Activated B cell treated with CpG ODN at 0.5 μM for 24 hours (primary cell): ENCODE data around the gene FAM171A2. TPM values are rescaled to one million over a fixed set of nuclear protein-coding genes. Genes with fewer than 3 reads are reported as not detected.

Experiments
- ATAC-seq: fragments of 200-7000 bp; cut with Tn5 transposase; one replicate; pipeline ENCODE4 v1.10.0; 2021; ENCODE audit warnings: low read depth, mild to moderate bottlenecking, moderate library complexity
- CTCF ChIA-PET: fragments of 350-600 bp; sonication (Branson Sonifier 250); formaldehyde crosslinking; loops from one replicate; lab custom pipeline; 2021; ENCODE audit warnings: antibody characterized with exemption; lab: Charles Lee
- POLR2A ChIA-PET: fragments of 350-600 bp; sonication (Branson Sonifier 250); formaldehyde crosslinking; loops from one replicate; lab custom pipeline; 2021; ENCODE audit warnings: antibody characterized with exemption; lab: Charles Lee
- DNase-seq: peaks from one replicate; pipeline ENCODE4 v3.0.0; 2022
- H3K27ac Mint-ChIP-seq: one replicate; pipeline ENCODE4 v1.8.0; 2020; ENCODE audit warnings: mixed read lengths
- H3K27me3 Mint-ChIP-seq: one replicate; pipeline ENCODE4 v1.8.0; 2021; ENCODE audit warnings: mixed read lengths
- H3K36me3 Mint-ChIP-seq: one replicate; pipeline ENCODE4 v1.8.0; 2021; ENCODE audit warnings: low read depth, mixed read lengths
- H3K4me1 Mint-ChIP-seq: one replicate; pipeline ENCODE4 v1.8.0; 2021; ENCODE audit warnings: mixed read lengths
- H3K4me3 Mint-ChIP-seq: one replicate; pipeline ENCODE4 v1.8.0; 2020; ENCODE audit warnings: mild to moderate bottlenecking, mixed read lengths
- H3K9me3 Mint-ChIP-seq: one replicate; pipeline ENCODE4 v1.8.0; 2020; ENCODE audit warnings: mixed read lengths
- intact Hi-C: fragments of 100-400 bp; cut with micrococcal nuclease; formaldehyde crosslinking; loops from one replicate; pipeline ENCODE4 v1.15.1; 2024
- total RNA-seq: library from RNA; stranded (reverse); gene quantifications from 2 replicates; pipeline ENCODE4 v1.2.3, GENCODE V29; 2022
- TF ChIP-seq, protein P1 (sequence below): fragments of 200-600 bp; IDR thresholded peaks from one replicate; pipeline ENCODE4 v1.8.0; 2022; ENCODE audit warnings: antibody characterized with exemption, mild to moderate bottlenecking

FAM171A2 gene
- total RNA-seq, 1 donor from 2014 or later = 0.75 TPM

DNA sequence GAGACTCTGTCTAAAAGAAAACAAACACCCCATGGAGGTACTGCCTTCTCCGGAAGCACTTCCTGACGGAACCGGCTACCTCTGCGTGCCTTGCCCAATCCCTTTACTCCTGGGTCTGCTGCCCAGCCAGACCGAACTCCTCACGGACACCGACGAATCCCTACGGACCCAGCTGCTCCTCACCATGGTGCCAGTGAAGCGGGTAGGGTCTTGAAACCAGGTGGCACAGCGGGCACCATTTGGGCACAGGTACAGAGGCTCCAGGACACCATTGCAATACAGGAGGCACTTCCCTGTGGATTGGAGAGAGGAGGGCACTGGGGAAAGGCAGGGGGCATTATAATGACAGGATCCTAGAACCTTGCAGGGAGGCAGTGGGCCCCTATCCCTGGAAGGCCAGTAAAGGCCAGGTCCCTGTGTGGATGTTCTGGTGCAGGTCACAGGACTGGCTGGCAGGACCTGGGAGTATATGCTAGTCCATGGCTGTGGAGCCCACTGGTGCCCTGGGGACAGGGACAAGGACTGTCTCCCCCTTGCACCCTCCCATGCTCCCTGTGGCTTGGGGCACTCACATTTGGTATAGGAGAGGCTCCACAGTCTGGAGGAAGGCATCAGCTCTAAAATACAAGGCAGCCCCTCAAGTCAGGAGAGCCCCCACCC is 41.3 kb downstream of the FAM171A2 start:
- ChIA-PET CTCF (no interaction called here), POLR2A (interaction anchor here (0.5 to 11.6 kb wide), 2 partner anchors 97 to 104 kb away, joined by 6 to 237 read pairs; partner anchors contain the start of gene UBTF)
- Mint-ChIP-seq H3K27me3 (peaks cover 4% of the 10 kb centered on the region), H3K27ac (no peak overlapping the region), H3K9me3 (peaks cover 2% of the 10 kb centered on the region), H3K4me3 (peak overlapping the region; percentile 52), H3K36me3 (peaks cover 40% of the 10 kb centered on the region), H3K4me1 (peaks cover 28% of the 10 kb centered on the region)
- no peak for DNase-seq
- no peak for ATAC-seq
- intact Hi-C loops = no loop called here
- TF ChIP-seq, protein P1, sequence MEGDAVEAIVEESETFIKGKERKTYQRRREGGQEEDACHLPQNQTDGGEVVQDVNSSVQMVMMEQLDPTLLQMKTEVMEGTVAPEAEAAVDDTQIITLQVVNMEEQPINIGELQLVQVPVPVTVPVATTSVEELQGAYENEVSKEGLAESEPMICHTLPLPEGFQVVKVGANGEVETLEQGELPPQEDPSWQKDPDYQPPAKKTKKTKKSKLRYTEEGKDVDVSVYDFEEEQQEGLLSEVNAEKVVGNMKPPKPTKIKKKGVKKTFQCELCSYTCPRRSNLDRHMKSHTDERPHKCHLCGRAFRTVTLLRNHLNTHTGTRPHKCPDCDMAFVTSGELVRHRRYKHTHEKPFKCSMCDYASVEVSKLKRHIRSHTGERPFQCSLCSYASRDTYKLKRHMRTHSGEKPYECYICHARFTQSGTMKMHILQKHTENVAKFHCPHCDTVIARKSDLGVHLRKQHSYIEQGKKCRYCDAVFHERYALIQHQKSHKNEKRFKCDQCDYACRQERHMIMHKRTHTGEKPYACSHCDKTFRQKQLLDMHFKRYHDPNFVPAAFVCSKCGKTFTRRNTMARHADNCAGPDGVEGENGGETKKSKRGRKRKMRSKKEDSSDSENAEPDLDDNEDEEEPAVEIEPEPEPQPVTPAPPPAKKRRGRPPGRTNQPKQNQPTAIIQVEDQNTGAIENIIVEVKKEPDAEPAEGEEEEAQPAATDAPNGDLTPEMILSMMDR = no peak

DNA sequence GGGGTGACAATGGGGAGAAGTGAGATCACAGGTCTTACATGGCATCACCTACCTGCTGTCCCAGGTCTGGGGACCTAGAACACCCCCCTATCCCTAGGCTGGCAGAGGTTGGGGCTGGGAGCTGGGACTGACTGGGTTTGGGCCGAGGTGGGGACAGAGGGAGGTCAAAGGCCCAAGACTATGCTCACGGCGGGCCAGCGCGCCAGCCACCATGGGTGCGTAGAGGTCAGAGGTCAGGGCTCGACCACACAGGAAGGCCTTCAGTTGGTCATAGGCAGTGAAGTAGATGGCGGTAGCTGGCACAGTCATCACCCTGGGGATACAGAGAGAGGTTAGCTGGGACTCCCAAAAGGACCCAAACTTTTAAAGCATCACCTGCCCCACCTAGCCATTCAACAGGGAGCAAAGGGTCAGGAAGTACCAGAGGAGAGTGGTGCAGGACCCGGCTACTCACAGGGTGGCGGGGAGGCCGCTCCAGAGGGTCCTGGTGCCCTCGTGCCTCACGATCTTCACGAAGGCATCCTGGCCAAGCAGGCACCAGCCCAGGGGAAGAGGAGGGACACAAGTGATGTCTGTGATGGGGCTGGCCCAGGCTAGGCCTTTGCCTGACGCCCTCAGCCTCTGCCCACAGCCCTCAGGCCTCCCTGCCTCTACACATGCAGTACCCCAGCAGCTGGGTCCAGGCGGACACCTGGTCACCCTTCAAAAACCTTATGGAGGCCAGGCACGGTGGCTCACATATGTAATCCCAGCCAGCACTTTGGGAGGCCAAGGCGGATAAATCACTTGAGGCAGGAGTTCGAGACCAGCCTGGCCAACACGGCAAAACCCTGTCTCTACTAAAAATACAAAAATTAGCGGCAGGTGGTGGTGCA is 42.2 kb downstream of the FAM171A2 start:
- Mint-ChIP-seq H3K4me3 (no peak overlapping the region), H3K36me3 (peaks cover 40% of the 10 kb centered on the region), H3K27me3 (peaks cover 6% of the 10 kb centered on the region), H3K9me3 (peaks cover 2% of the 10 kb centered on the region), H3K27ac (no peak overlapping the region), H3K4me1 (peaks cover 25% of the 10 kb centered on the region)
- TF ChIP-seq, protein P1 = no peak
- intact Hi-C loops = no loop called here
- DNase-seq (no peak), ATAC-seq (no peak)
- POLR2A ChIA-PET = interaction anchor here (0.5 to 11.6 kb wide), 7 partner anchors 26 to 111 kb away, joined by 3 to 237 read pairs (median 3); partner anchors contain the start of gene UBTF
- CTCF ChIA-PET = interaction anchor here (1.3 to 1.8 kb wide), 2 partner anchors 29 to 112 kb away, joined by 3 to 5 read pairs; no protein-coding TSS in a partner anchor

DNA sequence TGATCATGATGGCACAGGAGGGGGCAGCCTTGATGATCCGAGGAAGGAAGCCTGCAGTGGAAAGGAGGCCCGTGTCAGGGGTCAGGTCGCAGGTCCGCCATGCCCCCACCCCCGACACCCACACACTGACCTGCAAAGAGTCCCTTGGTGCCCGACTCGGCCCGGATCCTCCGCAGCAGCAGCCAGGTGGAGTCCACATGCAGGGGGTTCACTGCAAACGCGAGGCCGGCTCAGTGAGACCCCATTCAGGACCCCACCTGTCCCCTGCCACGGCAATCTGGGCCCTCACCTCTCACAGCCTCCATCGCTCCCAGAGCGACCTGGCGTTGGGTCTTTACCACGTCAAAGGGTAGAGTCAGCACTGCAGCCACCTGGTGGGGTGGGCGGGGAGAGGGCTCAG is 43.6 kb downstream of the FAM171A2 start:
- H3K27me3 Mint-ChIP-seq = peaks cover 16% of the 10 kb centered on the region
- peaks cover 36% of the 10 kb centered on the region for H3K36me3 Mint-ChIP-seq
- TF ChIP-seq, protein P1 = no peak
- intact Hi-C loops = no loop called here
- peaks cover 27% of the 10 kb centered on the region for H3K4me1 Mint-ChIP-seq
- POLR2A ChIA-PET = interaction anchor here (1.2 to 1.6 kb wide), 2 partner anchors 99 to 104 kb away, joined by 5 to 6 read pairs; no protein-coding TSS in a partner anchor
- peaks cover 2% of the 10 kb centered on the region for H3K9me3 Mint-ChIP-seq
- no peak for ATAC-seq
- CTCF ChIA-PET = interaction anchor here (1.8 kb wide), 1 partner anchor 110 kb away, joined by 5 read pairs; no protein-coding TSS in a partner anchor
- no peak overlapping the region for H3K4me3 Mint-ChIP-seq
- no peak for DNase-seq
- no peak overlapping the region for H3K27ac Mint-ChIP-seq

DNA sequence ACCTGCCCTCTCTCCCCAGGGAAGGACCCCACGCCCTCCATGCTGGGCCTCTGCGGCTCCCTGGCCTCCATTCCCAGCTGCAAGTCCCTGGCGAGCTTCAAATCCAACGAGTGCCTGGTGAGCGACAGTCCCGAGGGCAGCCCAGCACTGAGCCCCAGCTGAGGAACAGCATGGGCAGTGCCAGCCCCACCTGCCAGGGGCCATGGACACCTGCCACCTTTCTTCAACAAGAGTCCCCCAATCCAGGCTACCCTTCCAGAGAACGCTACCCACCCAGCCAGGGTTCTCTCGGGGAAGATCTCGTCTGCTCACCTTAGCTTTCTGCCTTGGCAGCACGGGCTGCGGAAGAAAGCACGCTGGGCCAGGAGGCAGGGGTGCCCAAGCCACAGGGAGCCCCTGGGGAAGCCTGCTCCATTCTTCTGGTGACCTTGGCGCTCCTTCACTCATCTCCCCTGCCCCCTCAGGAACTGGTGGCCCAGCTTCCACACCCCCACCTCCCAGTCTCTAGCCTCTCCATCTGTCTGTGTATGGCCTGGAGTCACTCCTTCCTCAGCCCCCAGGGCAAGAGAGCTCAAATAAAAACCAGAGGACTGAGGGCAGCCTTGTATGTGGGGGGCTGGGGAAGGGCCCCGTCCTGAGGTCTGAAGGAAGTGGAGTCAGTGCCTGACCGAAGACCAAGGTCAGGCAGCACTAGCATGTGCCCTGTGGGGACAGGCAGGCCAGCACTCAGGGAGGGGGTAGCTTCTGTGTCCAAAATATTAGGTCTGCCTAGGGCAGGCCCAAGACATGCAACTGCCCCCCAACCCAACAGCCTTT is 45.4 kb downstream of the FAM171A2 start:
- ChIA-PET CTCF (interaction anchor here (1.2 kb wide), 1 partner anchor 13 kb away, joined by 3 read pairs; no protein-coding TSS in a partner anchor), POLR2A (interaction anchor here (1.2 kb wide), 1 partner anchor 9 kb away, joined by 3 read pairs; no protein-coding TSS in a partner anchor)
- Mint-ChIP-seq H3K4me3 (no peak overlapping the region), H3K27me3 (peaks cover 27% of the 10 kb centered on the region), H3K27ac (no peak overlapping the region), H3K9me3 (peaks cover 2% of the 10 kb centered on the region), H3K36me3 (peaks cover 34% of the 10 kb centered on the region), H3K4me1 (peaks cover 19% of the 10 kb centered on the region)
- intact Hi-C loops = loop anchor here (5.0 kb wide), 1 partner anchor 34 kb away; no protein-coding TSS in a partner anchor
- ATAC-seq (no peak), DNase-seq (no peak)
- TF ChIP-seq, protein P1 = no peak
